NCI-H1694 (cell line): Measurements from ENCODE around the gene SERAC1.
A peak's percentile ranks its signal among the peaks of the same experiment; 100 is the strongest.

Source experiments
- DNase-seq: peaks from one replicate; lab custom pipeline; 2025; lab: John Stamatoyannopoulos, UW

The SERAC1 gene

DNA sequence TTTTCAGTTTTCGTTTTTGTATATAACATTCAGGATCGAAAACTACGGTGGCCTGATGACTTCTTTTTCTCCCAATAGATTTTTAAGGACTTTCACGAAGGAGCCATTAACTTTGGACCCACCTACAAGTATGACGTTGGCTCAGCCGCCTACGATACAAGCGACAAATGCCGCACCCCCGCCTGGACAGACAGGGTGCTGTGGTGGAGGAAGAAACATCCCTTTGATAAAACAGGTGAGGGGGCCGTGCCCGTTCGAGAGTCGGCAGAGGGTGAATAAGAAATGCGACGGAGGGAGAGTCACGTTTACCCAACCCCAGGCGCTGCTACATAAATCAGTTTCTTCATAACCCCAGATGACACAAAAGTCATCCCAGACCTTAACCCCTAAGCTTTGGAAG, 91.5 kb downstream of the SERAC1 start:
- DNase-seq, result no peak

DNA sequence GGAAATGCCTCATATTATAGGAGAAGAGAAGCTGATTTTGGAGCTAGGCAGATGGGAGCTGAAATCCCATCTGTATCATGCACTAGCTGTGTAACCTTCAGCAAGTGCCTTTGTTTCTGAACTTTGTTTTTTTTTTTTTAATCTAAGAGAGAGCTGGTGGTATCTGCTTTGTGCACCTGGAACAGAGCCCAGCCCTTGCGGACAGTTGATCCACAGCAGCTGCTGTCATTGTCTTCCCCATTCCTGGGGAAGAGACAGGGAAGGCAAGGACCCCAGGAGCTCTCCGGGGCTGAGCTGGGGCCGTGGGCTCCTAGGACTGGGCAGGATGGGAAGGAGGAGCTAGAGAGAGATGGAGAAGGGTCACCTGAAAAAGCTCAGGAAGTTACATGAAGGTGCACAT, 94.3 kb downstream of the SERAC1 start:
- no peak for DNase-seq

DNA sequence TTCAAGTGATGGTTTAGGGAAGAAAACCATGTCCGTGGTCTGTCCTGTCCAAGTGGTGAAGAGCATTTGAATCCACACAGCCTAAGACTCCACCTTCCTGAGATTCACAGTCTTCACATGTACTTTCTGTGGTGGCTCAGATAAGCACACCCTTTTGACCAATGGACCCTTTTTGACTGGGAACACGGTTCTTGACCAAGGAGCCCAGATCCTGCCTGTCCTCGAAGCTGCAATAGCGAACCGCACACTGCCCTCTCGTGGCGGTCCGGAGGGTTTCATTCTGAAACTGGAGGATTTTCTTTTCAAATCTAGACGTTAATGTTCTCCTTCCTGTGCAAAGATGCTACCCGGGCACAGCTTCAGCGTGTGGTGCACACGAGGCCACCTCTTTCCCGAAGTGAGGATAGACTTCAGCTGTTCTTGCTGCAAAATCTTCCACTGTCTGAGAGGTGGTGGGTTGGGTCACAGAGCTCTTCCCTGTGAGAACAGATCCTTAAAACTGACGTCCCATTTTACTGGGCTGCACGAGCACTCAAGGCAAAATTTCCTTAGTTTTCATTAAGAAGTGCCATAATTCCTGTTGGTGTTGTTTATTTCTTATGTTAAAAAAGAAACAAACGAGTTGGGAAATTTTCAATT, 95.9 kb downstream of the SERAC1 start:
- DNase-seq, result peak; percentile 55

DNA sequence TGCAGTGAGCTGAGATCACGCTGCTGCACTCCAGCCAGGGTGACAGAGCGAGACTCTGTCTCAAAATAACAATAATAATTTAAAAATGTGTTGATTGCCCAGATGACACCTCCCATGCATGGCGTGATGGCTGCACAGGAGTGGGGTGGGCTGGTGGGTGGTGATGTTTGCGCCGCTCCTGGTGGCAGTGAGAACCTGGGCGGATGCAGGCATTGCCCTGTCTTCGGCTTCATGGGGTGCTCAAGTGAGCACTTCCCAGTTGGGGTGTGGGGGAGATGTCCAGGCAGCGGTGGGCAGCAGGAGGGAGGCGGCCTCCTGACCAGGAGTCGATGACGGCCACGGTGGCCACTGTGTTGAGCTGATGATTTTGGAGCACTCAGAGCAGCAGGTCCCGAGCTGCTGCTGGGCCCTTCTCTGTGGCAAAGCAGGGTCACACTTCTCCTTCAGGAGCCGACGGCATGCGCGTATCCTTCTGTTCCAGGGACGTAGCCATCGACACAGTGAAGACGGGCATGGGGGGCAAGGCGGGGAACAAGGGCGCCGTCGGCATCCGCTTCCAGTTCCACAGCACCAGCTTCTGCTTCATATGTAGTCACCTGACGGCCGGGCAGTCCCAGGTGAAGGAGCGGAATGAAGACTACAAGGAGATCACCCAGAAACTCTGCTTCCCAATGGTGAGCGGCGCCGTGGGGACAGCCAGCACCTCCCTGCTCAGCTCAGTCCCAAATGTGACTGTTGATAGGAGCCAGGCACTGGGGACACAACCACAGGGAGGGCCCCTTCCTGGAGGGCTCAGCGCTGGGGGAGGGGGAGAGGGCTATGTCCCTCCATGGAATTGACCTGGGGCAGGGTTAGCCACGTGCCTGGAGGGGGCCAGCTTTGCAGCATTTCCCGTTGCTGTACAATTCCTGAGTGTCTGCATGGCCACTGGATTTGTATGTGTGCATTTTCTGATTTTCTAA, 96.7 kb downstream of the SERAC1 start:
- no peak for DNase-seq

DNA sequence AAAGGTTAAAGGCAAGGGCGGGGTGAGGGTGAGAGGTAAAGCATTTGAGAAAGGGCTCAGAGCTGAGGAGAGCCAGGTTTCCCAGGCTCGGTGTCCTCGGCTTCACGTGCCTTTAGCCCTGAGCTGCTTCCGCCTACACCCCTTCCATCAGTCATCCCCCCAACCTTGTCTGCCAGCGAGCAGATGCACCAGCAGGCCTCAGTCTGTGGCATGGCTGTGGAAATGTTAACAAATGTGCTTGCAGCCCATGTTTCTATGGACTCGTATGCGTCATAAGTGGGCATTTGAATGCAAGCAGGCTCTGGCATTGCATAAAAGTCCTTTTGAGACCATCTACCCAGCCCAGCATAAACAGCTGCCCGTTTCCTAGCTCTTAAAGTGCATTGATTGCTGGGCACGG, 97.5 kb downstream of the SERAC1 start:
- no peak for DNase-seq

DNA sequence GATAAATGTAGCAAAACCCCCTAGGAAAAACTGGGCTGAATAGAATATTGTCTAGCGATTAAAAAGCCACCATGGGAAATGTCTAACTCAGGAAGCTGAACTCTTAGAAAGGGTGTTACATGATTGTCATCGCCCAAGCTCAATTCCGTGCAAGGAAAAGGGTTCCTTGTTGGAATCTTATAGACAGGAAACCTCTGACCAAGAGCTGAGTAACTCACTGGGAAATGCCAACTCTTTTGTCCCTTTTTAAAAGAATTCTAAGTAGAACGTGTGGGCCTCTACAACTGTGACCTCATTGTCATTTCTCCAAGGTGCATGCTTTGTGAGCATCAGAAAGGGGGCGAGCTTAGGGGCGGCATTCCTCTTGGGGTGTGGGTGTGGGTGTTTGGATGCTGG, 98.3 kb downstream of the SERAC1 start:
- DNase-seq, result no peak

DNA sequence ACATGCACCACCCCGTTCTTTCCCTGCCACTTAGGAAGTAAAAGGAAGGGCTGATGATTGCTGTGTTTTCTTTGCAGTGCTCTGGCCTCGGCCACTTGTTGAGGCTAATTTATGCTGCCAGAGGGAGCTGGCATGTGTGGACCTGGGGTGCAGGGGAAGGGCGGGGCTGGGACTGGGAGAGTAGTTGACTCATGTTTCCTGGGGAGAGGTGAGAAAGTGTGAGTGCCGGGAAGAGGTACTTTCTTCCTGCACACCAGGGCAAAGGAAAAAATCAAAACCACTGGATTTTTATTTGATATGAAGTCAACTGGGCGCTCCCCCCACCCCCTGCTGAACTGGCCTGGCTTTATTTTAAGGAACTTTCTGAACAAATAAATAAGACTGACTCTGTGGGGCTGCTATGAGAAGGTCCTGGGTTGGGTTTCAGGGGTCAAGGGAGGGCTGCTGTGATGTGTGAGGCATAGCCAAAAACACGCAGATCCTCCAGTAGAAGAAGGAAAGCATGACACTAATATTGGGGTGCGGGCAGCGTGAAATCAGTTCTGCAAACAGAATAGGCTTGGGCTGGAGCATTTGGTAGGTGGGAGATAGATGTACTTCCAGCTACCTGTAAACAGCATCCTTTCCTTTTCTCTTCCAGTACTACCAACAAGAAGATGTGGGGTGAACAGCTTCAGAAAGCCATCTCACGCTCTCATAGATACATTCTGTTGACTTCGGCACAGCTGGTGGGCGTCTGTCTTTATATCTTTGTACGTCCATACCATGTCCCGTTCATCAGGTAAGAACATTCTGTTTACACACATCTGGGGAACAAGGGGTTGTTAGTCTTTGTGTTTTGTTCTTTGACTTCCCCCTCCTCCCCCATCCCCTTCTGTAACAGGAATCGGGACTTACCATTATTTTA, 98.9 kb downstream of the SERAC1 start:
- DNase-seq, result no peak

DNA sequence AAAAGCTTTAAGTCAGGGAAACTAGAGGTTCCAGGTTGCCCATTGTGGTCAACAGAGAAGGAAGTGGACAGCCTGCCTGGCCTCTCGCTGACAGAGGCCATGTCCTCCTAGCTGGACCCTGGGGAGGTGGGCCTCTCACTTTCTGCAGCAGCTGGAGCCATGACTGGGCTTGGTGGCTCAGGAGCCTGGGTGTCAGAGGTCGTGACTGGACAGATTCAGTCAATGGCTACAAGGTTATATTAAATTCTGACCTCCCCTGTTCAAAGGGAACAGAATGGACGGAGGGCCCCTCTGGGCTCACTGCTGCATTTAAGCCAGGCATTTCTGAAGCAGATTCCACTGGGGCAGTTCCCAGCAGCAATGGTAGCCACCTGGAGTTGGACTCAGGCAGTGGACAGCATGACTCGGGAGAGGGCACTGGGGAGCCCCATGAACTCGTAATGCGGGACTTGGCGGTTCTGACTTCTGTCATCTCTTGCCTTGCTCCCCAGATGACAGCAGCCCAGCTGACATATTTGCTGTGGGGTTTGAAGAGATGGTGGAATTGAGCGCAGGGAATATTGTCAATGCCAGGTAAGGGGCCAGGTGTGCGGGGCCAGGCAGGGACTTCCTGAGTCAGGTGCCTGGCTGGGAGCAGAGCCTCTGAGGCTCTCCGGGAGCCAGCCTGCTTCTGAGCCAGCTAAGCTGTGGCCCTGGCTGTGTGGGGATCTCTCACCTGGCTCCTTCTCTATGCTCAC, 99.7 kb downstream of the SERAC1 start:
- DNase-seq, result no peak

DNA sequence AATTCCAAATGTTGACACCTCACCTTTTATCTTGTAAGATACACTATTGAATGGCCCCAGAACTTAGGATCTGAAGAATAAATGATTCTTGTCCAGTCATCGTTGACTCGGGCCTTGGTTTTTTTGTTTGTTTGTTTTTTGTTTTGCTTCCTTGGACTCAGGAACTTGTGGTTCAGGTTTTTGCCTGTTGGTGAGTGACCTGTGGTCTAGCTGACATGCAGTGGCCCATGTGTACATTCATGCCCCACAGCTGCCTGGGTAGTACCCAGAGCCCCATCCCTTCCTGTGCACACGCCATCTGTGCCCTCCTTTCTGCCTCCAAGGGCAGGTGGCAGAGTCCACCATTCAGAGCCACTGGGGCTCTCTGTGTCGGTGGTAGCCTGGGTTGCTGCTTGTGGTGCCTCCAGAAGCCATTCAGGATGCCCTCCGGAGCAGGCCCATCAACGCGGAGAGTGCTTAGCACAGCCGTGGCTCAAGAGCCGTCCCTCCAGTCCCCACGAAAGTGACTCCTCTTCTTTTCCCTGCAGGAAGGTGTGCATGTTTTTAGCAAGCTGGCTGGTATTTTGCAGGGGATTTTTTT, 100.5 kb downstream of the SERAC1 start:
- DNase-seq, result no peak

DNA sequence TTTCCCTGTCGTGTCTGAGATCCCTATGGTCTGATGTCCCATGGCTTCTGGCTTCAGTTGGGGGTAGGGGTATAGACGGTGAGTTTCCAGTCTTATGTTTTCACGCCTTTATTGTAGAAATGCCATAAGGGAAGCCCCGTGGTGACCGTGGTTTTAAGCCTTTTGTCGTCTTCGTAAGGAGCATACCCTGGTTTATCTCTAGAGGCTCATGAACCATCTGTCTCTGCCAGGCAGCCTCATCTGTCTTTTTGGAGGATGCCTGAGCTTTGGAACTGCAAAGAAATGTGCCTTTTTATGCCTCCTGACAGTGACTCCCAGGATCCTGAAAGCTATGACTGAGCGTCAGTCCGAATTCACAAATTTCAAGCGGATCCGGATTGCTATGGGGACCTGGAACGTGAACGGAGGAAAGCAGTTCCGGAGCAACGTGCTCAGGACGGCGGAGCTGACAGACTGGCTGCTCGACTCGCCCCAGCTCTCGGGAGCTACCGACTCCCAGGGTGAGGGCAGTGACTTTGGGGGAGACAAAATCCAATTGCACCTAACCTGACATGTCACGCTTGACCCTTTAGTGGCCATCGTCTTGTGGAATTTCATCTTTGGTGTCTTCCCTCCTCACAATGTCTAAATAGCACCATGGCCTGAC, 101.8 kb downstream of the SERAC1 start:
- peak; percentile 12 for DNase-seq

DNA sequence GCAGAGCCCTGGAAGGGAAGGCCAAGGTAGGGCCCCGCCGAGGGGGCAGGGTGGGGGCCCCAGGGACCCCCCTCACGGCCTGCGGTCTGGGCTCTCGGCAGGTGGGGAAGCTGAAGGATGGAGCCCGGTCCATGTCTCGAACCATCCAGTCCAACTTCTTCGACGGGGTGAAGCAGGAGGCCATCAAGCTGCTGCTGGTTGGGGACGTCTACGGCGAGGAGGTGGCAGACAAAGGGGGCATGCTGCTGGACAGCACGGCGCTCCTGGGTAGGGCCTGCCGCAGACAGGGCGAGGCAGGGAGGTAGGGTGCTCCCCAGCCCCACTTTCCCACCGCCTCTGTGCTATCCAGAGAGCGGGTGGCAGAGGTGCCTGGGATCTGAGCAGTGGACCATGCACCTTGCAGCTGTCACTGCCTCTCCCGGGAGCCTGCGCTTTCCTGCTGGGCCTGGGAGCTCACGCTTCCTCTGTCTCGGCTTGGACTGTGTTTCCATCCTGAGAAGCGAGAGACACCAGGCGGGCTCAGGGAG, 103.3 kb downstream of the SERAC1 start:
- DNase-seq, result peak; percentile 86

DNA sequence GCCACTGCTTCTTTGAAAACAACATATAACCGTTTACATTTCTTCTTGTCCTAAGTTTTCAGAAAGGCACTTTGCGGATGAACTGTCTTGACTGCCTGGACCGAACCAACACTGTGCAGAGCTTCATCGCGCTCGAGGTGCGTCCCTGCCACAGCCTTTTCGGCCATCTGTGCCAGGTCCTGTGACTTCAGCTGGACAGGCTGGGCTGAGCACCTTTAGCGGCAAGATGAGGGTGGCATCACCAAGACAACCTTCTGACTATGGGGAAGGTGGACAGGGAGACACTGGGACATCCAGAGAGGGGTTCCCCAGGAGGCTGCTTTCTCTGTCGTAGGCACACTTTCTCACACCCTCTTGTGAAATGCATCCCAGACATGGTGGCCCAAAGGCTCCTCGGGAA, 104.3 kb downstream of the SERAC1 start:
- DNase-seq, result no peak

DNA sequence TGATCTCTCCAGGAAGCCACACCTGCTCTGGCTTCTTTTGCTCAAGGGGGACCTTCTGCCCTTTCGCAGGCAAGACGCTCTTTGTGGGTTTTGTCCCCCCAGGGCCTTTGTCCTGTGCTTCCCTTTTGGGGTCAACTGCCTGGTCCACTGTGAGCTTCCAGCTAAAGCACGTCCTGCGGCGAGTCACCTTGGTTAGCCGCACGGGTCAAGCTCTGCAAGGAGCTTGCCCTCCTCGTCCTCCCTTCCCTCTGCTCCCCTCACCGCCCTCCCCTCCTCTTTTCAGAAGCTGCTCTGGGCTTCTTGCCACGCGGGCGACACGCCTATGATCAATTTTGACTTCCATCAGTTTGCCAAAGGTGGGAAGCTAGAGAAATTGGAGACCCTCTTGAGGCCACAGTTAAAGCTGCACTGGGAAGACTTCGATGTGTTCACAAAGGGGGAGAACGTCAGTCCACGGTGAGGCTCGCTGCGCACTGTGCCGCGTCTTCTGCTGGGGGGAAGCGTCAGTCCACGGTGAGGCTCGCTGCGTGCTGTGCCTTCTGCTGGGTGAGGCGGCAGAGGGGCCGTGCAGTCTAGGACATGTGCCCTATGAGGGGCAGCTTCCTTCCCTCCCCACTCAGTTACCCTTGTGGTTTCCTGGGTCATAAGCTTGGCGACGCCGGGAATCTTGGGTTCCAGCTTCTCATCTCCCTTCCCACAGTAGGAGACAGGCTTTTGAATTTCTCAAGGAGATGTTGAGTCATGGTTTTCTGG, 106.2 kb downstream of the SERAC1 start:
- DNase-seq, result no peak

DNA sequence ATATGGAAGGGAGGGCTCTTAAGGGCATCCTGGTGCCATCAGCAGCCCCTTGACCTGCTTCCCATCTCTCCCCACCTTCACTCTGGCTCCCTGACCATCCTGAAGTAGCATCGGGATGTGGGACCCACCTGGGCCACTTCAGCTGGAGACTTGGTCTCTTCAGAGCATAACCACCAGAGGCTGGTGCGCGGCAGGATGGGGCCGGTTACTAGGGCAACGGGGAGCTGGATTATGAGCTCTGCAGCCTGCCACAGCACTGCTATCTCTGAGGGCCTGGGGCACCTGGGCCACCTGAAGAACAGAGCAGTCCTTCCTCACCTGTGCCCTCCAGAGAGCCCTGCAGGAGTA, 106.7 kb downstream of the SERAC1 start:
- DNase-seq, result no peak

DNA sequence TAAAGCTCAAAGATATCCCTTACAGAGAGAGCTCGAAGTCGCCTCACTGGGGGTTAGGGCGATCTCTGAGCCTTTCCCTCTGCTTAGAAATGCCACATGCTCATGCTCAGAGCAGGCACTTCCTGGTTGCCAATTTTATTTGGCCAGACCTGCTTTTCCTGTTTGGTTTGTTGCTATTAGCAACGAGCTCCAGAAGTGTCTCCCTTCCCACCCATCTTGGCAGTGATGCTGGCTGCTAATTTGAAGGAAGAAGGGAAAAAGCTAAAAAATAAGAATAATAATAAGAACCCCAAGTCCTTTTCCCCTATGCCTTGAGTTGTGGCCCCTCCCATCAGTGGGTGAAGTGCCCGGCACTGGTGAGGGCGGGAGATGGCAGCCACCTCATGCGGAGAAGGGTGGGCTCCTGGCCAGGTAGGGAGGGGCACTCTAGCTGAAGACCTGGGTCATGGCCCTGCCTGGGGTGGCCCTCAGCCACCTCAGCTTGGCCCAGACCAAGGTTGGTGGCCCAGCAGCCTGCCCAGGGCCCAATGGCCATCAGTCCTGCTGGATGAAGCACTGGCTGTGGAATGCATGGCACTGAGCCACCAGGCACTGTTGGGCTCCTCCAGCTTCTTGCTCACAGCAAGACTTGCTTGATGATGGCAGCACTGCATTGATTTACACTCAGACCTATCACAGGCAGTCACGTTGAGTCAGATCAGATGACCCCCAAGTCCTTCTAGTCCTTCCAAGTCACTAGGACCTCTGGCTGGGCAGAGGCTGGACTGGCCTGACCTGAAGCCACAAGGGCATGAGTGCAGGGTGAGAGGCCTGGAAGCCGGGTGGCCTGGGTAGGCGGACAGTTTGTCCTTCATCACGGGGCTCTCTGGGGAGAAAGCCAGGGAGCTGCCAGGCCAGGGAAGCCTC, 107.4 kb downstream of the SERAC1 start:
- peak; percentile 15 for DNase-seq
